ENCODE data around the gene LRRC8C.

DNA sequence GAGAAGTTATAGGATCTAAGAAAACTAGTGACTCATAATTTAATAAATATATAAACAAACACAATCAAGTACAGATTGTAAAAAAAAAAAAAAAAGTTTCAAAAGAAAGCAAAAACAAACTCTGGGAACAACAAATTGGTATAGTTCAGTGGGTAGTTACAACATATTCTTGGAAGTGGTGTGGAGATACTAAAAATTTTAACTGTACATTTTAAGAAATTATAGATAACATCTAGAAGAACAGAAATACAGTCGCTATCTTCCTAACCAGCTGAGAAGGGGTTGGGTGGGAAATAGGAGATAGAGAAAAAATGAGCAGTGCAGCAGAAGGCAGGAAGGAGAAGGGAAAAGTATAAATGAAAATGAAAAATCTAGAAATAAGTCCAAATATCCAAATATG is 70.5 kb downstream of the LRRC8C start:
- TF ChIP-seq EZH2phosphoT487 (IDR thresholded peaks at IDR 0.05; ENCODE audit: insufficient read depth, low read depth) (no peak), EZH2 (IDR thresholded peaks at IDR 0.05; ENCODE audit: insufficient read depth, poor library complexity, severe bottlenecking) (no peak)
